Activated CD8-positive, alpha-beta memory T cell treated with anti-CD3 and anti-CD28 coated beads, Interleukin-2, amount 50 U/mL, for 1 hour (primary cell): ENCODE results near the gene GPC1.

Source experiments
- DNase-seq: peaks from one replicate; pipeline ENCODE4 v3.0.0-alpha.2; 2020; ENCODE audit errors: extremely low read depth

The GPC1 gene

DNA sequence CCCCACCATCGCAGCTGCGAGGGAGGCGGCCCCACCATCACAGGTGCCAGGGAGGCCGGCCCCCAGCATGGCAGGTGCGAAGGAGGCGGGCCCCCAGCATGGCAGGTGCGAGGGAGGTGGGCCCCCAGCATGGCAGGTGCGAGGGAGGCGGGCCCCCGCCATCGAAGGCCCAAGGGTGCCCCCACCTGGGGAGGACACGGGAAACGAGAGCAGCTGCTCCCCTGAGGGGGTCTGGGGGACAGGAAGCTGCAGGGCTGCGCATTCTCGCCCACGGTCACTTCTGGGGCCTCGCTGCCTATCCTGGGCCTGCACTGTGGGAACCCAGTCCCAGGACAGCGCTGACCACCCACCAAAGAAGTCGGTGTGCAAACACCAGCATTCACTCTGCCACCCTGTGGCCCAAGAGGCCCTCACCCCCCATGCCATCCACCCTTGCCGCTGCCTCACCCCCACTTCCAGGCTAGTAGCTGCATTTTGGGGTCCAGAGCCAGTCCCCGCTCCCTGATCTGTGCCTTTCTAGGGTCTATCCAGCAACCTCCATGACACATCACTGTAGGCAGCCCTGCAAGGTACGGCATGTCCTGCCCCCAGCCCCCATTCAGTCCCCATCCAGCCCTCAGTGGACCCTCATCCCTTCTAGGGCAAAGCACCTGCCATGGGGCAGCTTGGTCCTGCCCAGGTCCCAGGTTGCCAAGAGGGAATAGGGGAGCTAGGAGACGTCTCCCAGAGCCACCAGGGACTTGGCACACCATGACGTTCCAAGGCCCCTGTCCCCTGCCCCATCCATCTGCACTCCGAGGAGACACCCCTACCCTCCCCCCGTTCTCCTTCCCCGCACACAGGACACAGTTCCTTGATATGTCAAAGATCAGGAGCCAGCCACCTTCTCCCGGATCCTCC, 24.0 kb upstream of the GPC1 start:
- no peak for DNase-seq

DNA sequence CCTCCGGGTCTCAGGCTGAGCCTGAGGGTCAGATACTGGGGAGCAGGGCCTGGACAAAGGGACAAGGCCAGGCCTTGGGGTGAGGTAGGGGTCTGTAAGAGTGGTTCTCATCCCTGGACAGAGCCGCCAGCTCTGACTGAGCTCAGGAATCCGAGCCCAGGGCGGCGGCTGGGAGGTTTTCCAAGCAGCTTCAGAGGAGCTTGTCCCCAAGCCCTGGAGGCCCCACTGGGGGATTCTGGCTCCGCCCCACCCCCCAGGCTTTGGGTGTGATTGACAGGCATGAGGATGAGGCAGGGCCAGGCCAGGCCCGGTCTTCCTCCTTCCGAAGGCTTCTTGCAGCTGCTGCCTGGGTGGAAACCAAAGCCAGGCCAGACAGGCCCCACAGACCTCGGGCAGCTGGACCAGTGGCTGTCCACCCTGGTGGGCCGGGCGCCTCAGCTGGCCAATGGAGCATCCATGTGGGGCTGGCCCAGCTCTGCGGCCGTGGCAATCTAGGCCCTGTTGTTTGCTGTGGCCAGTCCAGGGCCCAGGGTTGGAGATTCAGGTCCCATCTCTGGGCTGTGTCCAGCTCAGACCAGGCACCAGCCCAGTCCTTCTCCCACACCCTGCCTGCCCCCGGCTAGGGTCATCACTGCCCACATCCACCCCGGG, 23.1 kb upstream of the GPC1 start:
- no peak for DNase-seq

DNA sequence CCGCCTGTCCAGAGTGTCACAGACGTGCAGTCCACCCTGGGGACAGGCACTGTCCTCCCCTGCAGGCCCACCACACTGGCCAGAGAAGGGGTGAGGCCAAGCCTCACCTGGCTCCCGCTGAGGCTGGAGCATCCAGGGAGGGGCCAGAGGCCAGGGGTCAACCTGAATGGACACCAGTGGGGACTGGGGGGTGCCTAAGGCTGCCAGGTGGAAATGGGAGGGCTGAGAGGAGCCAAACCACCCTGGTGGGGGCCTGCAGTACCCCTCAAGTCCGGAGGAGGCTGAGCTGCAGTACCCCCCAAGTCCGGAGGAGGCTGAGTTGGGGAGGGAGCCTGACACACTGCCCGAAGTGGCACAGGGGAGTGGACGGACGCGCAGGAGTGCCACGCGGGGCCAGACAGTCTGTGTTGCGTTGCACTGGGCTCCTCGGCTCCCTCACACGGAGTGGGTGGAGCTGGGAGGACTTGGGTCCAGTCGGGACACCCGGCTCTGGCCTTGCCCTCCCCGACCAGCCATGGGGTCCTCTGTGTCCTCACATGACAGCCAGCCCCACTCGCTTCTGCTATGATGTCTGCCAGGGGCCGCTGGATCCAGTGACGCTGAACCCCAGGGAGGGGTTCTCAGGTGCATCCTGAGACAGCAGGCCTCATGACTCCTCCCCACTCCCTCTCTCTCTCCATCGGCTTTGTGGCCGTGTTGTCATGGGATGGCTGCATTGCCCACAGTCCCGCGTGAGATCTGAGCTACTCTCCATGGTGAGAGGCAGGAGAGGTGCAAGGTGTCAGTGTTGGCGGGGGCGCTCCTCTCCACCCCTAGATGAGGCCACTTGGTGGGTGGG, 22.3 kb upstream of the GPC1 start:
- DNase-seq = no peak

DNA sequence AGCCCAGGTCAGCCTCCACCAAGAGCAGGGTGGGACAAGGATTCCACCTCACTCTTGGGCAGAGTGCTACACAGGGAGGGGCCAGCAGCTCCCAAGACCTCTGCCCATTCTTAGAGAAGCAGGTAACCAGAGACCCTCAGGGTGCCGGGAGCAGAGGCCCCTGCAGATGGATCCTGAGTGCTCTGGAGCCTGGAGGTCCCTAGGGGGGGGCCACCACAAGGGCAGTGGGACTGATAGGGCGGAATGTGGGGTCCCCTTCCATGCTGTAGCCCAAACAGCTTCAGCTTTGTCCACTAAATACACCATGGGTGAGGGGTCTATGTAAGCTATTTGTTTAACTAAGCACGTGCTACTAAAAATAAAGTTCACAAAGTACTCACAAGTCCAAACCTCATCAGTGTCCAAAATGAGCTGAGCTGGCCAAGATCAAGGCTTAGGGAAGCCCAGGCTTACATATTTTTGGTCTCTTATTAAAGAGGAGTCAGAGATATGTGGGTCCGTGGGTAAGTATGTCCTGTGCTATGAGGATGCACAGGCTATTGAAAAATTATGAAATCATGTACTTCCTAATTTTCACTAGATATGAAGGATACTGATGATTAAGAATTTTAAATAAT, 21.5 kb upstream of the GPC1 start:
- DNase-seq = no peak

DNA sequence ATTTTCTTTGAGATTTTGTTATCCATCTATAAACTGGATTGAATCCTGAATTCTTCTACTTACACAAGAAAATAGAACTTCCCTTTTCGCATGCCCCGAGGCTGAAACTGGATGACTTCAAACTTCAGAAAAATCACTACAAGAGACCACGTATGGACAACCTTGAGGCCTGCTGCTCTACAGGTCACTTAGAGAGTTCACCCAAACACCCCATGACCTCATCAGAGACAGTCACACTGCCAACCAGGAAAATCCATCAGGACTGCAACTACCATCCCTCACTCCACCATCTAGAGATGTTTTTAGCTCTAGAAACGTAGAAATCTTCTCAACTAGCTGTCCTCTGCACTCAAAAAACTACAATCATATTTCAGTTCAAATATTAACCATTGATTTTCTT, 18.6 kb upstream of the GPC1 start:
- no peak for DNase-seq

DNA sequence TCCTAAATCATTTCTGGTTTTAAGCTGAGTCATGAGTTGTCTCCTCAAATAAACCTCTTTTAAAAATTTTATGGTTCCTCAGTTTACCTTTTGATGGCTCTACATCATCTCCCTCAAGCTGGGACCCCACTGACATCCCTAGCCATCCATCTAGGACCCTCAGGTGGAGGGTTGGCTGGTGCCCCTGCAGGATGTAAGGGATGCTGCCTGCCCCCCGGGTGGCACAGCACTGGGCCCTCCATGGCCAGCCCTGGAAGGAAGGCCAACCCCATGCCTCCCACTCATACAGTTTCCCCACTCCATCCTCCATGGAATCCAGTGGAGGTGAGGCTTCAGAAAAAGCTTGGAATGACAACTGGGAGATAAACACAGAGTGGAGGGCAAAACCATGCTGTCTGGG, 17.2 kb upstream of the GPC1 start:
- no peak for DNase-seq

DNA sequence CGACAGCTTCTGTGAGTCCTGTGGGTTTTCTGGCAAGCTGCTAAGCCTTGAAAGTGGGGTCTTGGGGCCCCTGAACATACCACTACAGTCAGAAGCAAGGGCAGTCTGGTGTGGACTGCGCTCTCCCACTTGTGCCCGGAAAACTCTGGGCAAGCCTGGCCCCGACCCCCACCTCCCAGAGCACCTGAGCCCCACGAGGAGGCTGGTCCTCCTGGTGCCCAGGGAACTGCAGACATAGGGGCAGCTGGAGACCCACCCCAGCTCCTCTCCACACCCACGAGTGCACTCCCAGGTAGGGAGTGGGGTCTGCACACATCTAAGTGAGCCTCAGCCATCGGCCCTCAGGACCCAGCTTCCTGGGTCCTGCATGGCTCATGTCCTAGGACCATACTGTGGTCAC, 16.2 kb upstream of the GPC1 start:
- no peak for DNase-seq

DNA sequence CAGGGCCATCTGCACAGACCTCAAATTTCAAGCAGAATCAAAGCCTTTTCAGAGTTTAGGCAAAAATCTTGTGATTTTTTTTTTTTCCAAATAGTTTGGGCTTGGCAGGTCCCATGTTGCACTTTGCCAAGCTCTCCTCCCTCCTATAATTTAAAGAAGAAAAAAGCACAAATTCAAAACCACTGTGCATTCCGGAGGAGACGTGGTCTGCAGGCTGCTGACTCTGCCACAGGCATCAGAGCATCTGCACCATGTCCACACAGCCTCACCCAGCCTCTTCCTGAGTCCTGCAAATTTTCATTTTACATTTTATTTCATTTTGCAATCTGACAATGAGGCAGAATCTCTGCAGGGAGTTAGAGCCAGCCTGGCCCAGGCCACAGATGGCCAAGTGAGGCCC, 15.7 kb upstream of the GPC1 start:
- DNase-seq = no peak

DNA sequence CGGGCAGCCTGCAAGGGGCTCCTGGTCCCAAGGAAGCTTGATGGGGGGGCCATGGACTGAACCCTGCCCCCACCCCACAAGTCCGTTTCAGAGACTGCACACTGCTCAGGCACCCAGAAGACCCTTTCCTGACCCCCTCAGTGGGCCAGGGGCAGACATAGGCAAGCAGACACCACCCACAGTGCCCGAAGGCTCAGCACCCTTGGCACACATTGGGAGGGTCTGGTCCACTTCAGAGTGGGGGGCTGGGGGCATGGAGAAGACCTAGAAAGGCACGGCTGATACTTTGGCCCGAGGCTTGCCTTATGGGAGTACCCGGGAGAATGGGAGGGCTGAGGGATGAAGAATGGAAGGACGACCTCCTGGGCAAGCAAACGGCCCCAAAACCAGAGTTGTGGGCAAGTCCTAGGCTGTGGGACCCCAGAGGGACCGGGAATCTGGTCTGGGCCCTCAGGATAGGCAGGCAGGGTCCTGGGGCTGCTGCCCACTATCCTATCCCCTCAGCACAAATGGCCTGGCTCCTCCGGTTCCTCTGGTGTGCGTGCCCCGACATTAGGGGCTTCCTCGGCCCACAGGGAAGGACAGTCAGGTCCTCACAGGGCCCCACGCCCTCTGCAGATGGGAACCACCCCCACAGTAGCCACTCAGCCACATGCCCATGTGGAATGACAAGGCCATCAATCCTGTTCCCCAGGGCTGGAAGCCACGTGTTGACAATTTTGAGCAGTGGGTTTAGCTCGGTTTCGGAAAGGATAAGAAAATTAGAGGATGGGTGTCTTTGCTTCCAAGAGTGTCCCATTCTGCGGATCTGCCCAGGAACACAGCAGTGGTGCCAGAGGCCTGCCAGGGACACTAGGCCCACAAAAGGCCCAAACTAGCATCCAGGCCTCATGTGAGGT, 15.0 kb upstream of the GPC1 start:
- DNase-seq = no peak

DNA sequence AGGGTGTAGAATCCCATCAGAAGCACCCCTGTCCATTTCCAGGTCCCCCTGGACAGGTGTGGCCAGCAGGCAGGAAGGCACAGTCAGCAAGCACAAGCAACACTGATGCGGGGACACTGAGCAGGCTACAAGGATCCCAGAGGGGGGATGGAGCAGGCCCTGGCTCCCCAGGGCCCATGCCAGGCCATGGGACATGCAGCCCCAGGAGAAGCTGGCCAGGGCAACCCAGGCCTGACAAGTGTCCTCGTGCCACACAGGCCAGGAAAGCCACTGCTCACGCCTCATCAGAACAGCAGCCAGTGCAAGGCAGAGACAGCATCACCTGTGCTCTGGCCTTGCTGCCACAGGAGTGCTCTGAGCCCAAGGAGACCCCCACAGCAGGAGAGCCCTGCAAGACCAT, 14.1 kb upstream of the GPC1 start:
- DNase-seq = no peak

DNA sequence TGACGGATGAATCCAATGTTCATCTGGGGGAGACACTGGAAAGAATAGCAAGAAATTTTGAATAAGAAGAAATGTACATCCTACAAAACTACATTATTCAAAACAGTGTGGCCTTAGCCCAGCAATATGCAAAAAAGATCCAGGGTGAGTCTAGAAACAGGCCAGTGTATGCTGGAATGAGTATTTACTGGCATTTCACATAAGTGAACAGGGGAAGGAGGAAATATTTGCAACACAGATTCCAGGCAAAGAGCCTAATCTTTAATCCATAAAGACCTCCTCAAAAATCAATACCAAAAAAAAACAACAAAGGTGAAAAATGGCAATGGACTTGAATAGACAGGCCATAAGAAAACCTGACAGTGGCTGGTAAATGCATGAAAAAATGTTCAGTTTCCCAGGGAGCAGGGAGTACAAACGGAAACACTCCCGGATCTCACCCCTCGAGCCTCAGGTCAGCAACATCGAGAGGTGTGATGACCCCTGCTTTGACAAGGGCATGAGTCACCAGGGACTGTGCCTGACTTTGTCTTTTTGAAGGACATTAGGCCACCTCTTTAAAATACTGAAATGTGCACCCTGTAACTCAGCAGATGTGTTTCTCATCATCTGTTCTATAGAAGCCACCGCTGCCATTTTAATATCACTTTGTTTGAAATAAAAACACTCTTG, 12.7 kb upstream of the GPC1 start:
- no peak for DNase-seq

DNA sequence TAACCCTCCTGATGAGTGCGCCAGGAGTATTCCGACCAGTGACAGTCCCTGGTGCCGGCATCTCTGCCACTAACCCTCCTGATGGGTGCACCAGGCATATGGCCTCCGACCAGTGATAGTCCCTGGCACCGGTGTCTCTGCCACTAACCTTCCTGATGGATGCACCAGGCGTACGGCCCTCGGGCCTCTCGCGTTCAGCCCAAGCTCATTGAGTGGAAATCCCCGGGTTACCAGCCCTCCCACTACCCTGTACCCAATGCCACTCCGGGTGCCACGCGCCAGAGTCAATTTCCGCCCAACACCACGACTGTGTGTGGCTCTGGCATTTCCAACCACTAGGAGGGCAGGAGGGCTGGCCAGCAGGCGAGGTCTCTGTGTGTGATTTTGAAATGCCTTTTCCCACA, 11.7 kb upstream of the GPC1 start:
- DNase-seq = no peak

DNA sequence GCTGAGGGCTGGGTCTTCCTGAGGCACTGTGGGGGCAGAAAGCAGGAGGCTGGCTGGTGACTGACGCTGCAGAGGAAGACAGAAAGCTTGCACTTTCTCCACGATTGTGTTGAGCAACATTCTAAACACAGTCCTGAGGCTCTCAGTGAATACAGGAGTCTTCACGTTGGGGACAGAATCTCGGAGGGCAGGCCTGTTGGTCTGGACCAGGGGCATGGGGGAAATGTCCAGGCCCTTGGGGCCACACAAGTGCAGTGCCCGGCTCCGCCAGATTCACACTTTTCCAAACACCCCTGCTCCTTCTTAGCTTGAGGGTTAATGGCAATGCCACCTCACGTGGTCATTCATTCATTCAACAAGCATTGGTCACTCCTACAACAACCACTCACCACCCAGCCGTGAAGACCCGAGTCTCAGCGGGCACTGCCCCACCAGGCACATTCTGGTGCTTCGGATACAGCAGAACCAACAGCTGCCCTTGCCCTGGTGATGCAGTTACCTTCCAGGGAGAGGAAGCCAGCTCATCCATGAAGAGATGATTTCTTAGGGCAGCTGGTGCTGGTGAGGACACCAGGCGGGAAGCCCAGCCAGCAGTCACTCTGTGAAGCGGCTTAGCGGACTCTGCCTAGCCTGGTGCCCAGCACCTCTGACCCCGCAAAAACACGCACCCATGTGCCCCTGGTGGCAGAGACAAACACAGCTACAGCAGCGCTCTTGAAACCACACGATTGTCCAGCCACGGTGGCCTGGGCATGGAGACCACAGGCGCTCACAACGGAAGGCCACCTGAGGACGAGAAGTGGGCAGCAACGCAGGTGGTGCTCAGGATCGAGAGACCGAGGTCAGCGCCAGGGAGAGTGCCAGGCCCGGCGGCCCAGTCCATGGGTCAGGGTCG, 10.9 kb upstream of the GPC1 start:
- DNase-seq = no peak

DNA sequence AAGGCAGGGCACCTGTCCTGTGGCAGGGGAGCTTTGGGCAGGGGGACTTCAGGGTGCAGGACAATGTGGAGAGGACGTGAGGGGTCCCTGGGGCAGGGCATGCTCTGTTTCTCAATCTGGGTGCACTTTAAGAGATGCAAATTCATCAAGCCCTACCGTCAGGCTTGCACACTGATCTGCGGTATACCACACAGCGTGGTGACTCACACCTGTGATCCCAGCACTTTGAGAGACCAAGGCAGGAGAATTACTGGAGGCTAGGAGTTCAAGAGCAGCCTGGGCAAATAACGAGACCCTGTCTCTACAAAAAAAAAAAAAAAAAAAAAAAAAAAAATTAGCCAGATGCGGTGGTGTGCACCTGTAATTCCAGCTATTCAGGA, 10.2 kb upstream of the GPC1 start:
- DNase-seq = no peak

DNA sequence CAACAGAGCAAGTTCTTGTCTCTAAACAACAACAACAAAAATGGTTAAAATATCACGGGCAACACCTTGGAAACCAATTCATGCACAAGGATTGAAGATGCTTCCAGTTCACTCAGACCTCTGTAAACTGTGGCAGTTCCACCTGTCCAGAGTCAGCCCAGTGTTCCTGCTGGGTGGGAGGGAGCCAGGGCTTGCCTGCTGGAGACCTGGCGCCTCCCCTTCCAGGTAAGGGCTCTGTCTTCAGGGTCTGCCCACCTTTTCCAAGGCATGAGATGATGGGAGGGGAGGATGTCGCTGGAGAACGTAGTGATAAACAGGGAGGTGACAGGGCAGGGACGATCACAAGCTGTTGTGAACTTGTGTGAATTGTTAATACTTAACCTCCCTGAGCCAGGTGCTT, 9.8 kb upstream of the GPC1 start:
- no peak for DNase-seq

DNA sequence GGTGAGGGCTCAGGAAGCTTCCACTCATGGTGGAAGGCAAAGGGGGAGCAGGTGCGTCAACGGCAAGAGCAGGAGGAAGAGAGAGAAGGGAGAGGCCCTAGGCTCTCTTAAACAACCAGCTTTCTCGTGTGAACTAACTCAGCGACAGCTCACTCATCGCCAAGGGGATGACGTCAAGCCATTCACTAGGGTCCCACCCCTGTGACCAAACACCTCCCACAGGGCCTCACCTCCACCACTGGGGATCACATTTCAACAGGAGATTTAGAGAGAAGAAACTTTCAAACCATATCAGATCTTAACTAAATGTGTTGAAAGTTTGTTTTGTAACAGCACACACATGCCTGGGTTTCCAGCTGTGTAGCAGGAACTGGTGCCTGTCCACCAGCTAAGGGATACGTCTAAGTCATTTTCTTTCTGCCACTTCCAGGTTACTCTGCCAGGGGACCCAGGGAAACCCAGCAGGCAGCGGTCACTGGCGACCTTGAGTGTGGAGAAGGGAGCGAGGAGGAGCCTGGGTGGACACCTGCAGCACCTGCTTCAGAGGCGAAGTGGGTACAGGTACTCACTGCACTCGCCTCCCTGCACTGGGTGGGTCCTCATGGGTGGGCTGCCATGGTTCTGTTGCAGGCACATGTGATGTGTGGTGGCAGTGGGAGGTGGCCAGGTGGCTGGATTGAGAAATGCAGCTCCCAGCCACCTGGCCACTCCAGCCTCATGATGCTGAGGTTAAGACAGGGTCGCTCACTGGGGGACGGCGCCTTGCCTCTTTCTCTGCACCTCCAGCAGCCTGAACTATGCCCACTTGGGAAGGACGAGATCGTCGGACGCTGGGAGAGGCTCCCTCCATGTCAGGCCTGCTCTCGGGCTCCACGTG, 8.4 kb upstream of the GPC1 start:
- no peak for DNase-seq

DNA sequence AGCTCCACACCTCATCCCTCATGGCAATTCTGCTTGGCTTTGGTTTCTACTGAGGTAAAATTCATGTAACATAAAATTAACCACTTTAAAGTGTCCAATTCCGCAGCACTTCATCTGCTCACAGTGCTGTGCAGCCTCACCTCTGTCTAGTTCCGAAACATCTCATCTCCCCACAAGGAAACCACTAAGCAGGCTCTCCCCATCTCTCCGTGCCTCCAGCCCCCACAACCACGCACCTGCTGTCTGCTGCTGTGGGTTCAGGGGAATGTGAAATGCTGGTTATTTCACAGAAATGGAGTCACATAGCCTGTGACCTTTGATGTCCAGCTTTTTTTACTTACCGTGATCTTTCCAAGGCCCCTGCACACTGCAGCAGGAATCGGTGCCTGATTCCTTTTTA, 7.7 kb upstream of the GPC1 start:
- DNase-seq = no peak

DNA sequence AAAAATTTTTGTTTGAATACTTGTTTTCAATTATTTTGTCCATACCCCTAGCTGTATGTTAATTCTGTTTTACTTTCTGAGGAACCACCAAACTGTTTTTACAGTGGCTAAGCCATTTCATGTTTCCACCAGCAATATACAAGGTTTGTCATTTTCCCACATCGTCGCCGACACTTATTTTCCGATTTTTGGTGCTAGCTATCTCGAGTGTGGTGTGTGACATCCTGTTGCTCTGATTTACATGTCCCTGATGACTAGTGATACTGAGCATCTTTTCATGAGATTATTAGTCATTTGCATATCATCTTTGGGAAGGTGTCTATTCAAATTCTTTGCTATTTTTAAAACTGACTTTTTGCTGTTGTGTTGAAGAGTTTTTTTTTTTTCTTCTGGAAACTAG, 7.2 kb upstream of the GPC1 start:
- no peak for DNase-seq
